CD14-positive monocyte (primary cell): ENCODE data around the gene DNAJA1. TPM values are rescaled to one million over a fixed set of nuclear protein-coding genes. Genes with fewer than 3 reads are reported as not detected.

Experiments
- DNase-seq, 3 donors: peaks; one replicate each; pipeline ENCODE4 v3.0.0-alpha.2; 2011 to 2022
- H2AFZ ChIP-seq: 2 replicates; pipeline ENCODE4 v1.6.0; 2012; ENCODE audit warnings: mild to moderate bottlenecking, low read depth, low read length, inconsistent platforms; ENCODE audit not compliant: insufficient read depth, poor library complexity, severe bottlenecking
- H3K27ac ChIP-seq, 2 donors: 1 replicate in 1 of 2; 2 replicates in 1 of 2; pipeline ENCODE4 v1.5.1; 2012 to 2013; ENCODE audit warnings: low read length in 2 of 2, control low read depth in 1 of 2, inconsistent platforms in 1 of 2, low read depth in 1 of 2, mild to moderate bottlenecking in 1 of 2
- H3K27me3 ChIP-seq, 2 donors: one replicate each; pipeline versions ENCODE4 v1.6.0 to v1.6.1; 2011 to 2013; ENCODE audit warnings: low read length in 2 of 2; ENCODE audit not compliant: control insufficient read depth in 2 of 2, insufficient read depth in 2 of 2
- H3K36me3 ChIP-seq, 2 donors: replicated peaks in 1 of 2; 1 replicate in 1 of 2; 2 replicates in 1 of 2; pipeline versions ENCODE4 v1.5.1 to v1.6.1; 2012 to 2013; ENCODE audit warnings: low read length in 2 of 2, control low read depth in 1 of 2, inconsistent platforms in 1 of 2, mild to moderate bottlenecking in 1 of 2; ENCODE audit not compliant: insufficient read depth in 2 of 2, control insufficient read depth in 1 of 2
- H3K4me1 ChIP-seq, 2 donors: 1 replicate in 1 of 2; 2 replicates in 1 of 2; pipeline versions ENCODE4 v1.5.1 to v1.6.1; 2012 to 2013; ENCODE audit warnings: low read length in 2 of 2, control low read depth in 1 of 2, inconsistent platforms in 1 of 2, mild to moderate bottlenecking in 1 of 2, moderate library complexity in 1 of 2; ENCODE audit not compliant: insufficient read depth in 2 of 2, control insufficient read depth in 1 of 2
- H3K4me2 ChIP-seq: replicated peaks from 2 replicates; pipeline ENCODE3; 2012; ENCODE audit warnings: low read length, moderate library complexity, mild to moderate bottlenecking; ENCODE audit not compliant: poor library complexity, severe bottlenecking; ENCODE audit errors: extremely low read depth
- H3K4me3 ChIP-seq, 3 experiments: fragments of 200-600 bp in 1 of 3; sonication (generic) in 1 of 3; replicated peaks in 1 of 3; 1 replicate in 2 of 3; 2 replicates in 1 of 3; pipeline ENCODE4 v1.5.1; 2011 to 2013; ENCODE audit warnings: low read length in 3 of 3, mild to moderate bottlenecking in 3 of 3, control low read depth in 2 of 3, low read depth in 2 of 3, inconsistent platforms in 1 of 3, moderate library complexity in 1 of 3
- H3K79me2 ChIP-seq: 2 replicates; pipeline ENCODE4 v1.6.0; 2012; ENCODE audit warnings: mild to moderate bottlenecking, control low read depth, inconsistent platforms, low read length, moderate library complexity; ENCODE audit not compliant: insufficient read depth
- H3K9ac ChIP-seq: 2 replicates; pipeline ENCODE4 v1.6.0; 2017; ENCODE audit warnings: low read length, mild to moderate bottlenecking; ENCODE audit not compliant: insufficient read depth, poor library complexity, severe bottlenecking
- H3K9me3 ChIP-seq, 2 donors: replicated peaks in 1 of 2; 1 replicate in 1 of 2; 2 replicates in 1 of 2; pipeline versions ENCODE4 v1.5.1 to v1.6.1; 2012 to 2013; ENCODE audit warnings: low read length in 2 of 2, control low read depth in 1 of 2; ENCODE audit not compliant: control insufficient read depth in 1 of 2, insufficient read depth in 1 of 2
- H4K20me1 ChIP-seq: 2 replicates; pipeline ENCODE4 v1.6.0; 2012; ENCODE audit warnings: mild to moderate bottlenecking, low read length, control low read depth, moderate library complexity; ENCODE audit not compliant: insufficient read depth
- H3K27ac Mint-ChIP-seq, 7 donors: one replicate each; pipeline ENCODE4 v1.8.0; 2020; ENCODE audit warnings: mild to moderate bottlenecking in 7 of 7, mixed read lengths in 7 of 7, moderate library complexity in 6 of 7, inconsistent platforms in 2 of 7
- H3K27me3 Mint-ChIP-seq, 3 donors: one replicate each; pipeline ENCODE4 v1.8.0; 2021 to 2022; ENCODE audit warnings: low read depth in 3 of 3, mild to moderate bottlenecking in 3 of 3, mixed read lengths in 3 of 3, moderate library complexity in 3 of 3, inconsistent platforms in 1 of 3
- H3K36me3 Mint-ChIP-seq, 2 donors: one replicate each; pipeline ENCODE4 v1.8.0; 2020; ENCODE audit warnings: mixed read lengths in 2 of 2, inconsistent platforms in 1 of 2, mild to moderate bottlenecking in 1 of 2
- H3K4me1 Mint-ChIP-seq: one replicate; pipeline ENCODE4 v1.8.0; 2020; ENCODE audit warnings: mild to moderate bottlenecking, mixed read lengths
- H3K4me3 Mint-ChIP-seq, 2 donors: one replicate each; pipeline ENCODE4 v1.8.0; 2020; ENCODE audit warnings: mild to moderate bottlenecking in 2 of 2, mixed read lengths in 2 of 2, moderate library complexity in 1 of 2
- H3K9me3 Mint-ChIP-seq, 7 donors: one replicate each; pipeline ENCODE4 v1.8.0; 2020 to 2022; ENCODE audit warnings: mixed read lengths in 7 of 7, mild to moderate bottlenecking in 6 of 7, moderate library complexity in 6 of 7, inconsistent platforms in 2 of 7
- CTCF ChIP-seq: fragments of 200-600 bp; IDR thresholded peaks from one replicate; pipeline ENCODE4 v1.8.0; 2022; ENCODE audit warnings: antibody characterized with exemption, mild to moderate bottlenecking
- WGBS: methylation state at CpG from one replicate; pipeline ENCODE4 v1.1.5; 2013; ENCODE audit warnings: missing lambda C conversion rate; ENCODE audit not compliant: insufficient coverage; 5-methylcytosine and 5-hydroxymethylcytosine counted together
- intact Hi-C, 2 donors: fragments of 100-400 bp; cut with micrococcal nuclease; formaldehyde crosslinking; loops; one replicate each; pipeline versions ENCODE4 v1.15.0 to v1.15.1; 2023
- polyA plus RNA-seq, 3 donors: library from polyadenylated mRNA; depleted of rRNA in 1 of 3; unstranded in 2 of 3; stranded (reverse) in 1 of 3; fragments of 300-500 nt in 2 of 3; fragments of >200 nt in 1 of 3; fragmentation: Illumina TruSeq in 2 of 3; gene quantifications; 1 replicate in 2 of 3; 2 replicates in 1 of 3; pipeline ENCODE4 v1.2.3, GENCODE V29; 2012 to 2021

The DNAJA1 gene
- polyA plus RNA-seq, 3 donors, result 73.3 to 112 (median 93.6) TPM

- Histone ChIP-seq H3K9me3 (no peaks in the 10 kb centered on the region), H3K9ac (no peak overlapping the region), H3K27ac (no peak overlapping the region), H3K27me3 (no peaks in the 10 kb centered on the region), H4K20me1 (peaks cover 22% of the 10 kb centered on the region), H3K4me2 (no peak overlapping the region), H3K79me2 (peaks cover 80% of the 10 kb centered on the region), H3K4me1 (peaks cover 20 to 27% of the 10 kb centered on the region in 2 donors), H3K36me3 (peaks cover 8 to 36% of the 10 kb centered on the region in 2 donors), H3K4me3 (no peak overlapping the region), H2AFZ (no peak overlapping the region)
- intact Hi-C loops, result loop anchor here in 1 of 2 donors (10.0 kb wide), 3 partner anchors 52 to 452 kb away; partner anchors contain the start of genes BAG1, CHMP5, NOL6 and SMU1
- Mint-ChIP-seq H3K4me1 (peaks cover 30% of the 10 kb centered on the region), H3K36me3 (peaks cover 21 to 34% of the 10 kb centered on the region in 2 donors), H3K4me3 (no peak overlapping the region), H3K9me3 (peaks cover 0 to 3% (median 0%) of the 10 kb centered on the region in 7 donors), H3K27ac (no peak overlapping the region), H3K27me3 (no peaks in the 10 kb centered on the region)
- no CpG with 5 or more reads among the region's 3 CpGs for WGBS
- no peak for DNase-seq
- TF ChIP-seq CTCF, result no peak
Observed at GRCh38 chr9:33022303-33022702, 2.8 kb upstream of the DNAJA1 start.

DNA sequence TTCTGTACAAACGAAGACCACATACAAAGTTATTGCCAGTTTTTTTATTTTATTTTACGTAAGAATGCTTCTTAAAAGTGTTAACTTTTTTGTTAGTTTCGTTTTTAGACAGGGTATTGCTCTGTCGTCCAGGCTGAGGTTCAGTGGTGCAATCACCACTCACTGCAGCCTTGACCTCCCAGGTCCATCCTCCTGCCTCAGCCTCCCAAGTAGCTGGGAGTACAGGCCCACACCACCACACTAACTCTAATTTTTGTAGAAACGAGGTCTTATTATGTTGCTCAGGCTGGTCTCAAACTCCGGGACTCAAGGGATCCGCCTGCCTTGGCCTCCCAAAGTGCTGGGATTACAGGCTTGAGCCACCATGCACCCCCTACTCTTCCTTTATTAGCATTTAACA is 2.3 kb upstream of the DNAJA1 start:
- no peaks in the 10 kb centered on the region for H3K9me3 ChIP-seq
- H3K4me2 ChIP-seq, result no peak overlapping the region
- H3K4me3 ChIP-seq, result no peak overlapping the region
- no peak for TF ChIP-seq CTCF
- H2AFZ ChIP-seq, result no peak overlapping the region
- Mint-ChIP-seq H3K27ac (peak overlapping the region in 5 of 7 donors; percentile 15 to 84 (median 53)), H3K36me3 (peaks cover 22 to 38% of the 10 kb centered on the region in 2 donors), H3K4me1 (peaks cover 34% of the 10 kb centered on the region), H3K4me3 (no peak overlapping the region), H3K9me3 (peaks cover 0 to 3% (median 0%) of the 10 kb centered on the region in 7 donors), H3K27me3 (no peaks in the 10 kb centered on the region)
- DNase-seq, result no peak
- peaks cover 24 to 32% of the 10 kb centered on the region in 2 donors for H3K4me1 ChIP-seq
- no peaks in the 10 kb centered on the region for H3K27me3 ChIP-seq
- WGBS, result 94% methylated on average over 2 of the region's 7 CpGs
- peaks cover 26% of the 10 kb centered on the region for H4K20me1 ChIP-seq
- intact Hi-C loops, result loop anchor here in 1 of 2 donors (10.0 kb wide), 3 partner anchors 52 to 452 kb away; partner anchors contain the start of genes BAG1, CHMP5, NOL6 and SMU1
- H3K36me3 ChIP-seq, result peaks cover 8 to 41% of the 10 kb centered on the region in 2 donors
- H3K79me2 ChIP-seq, result peaks cover 85% of the 10 kb centered on the region
- H3K27ac ChIP-seq, result no peak overlapping the region
- no peak overlapping the region for H3K9ac ChIP-seq
